Smooth muscle cell (in vitro differentiated cells): Measurements from ENCODE around the gene PPM1N. TPM values are rescaled to one million over a fixed set of nuclear protein-coding genes. Genes with fewer than 3 reads are reported as not detected.

Source experiments
- DNase-seq: peaks from one replicate; lab custom pipeline; 2025; ENCODE audit not compliant: unreplicated experiment; lab: John Stamatoyannopoulos, UW
- H2AFZ ChIP-seq: fragments of 200-600 bp; sonication (generic); 2 replicates; pipeline ENCODE4 v1.6.0; 2016; ENCODE audit warnings: antibody characterized with exemption, low read depth, mild to moderate bottlenecking
- H3F3A ChIP-seq: fragments of 200-600 bp; sonication (generic); 2 replicates; pipeline ENCODE4 v1.6.0; 2017; ENCODE audit warnings: antibody characterized with exemption, low read depth
- H3K27ac ChIP-seq: fragments of 200-600 bp; sonication (generic); 2 replicates; pipeline ENCODE4 v1.5.1; 2016; ENCODE audit warnings: low read depth, mild to moderate bottlenecking
- H3K27me3 ChIP-seq: fragments of 200-600 bp; sonication (generic); 2 replicates; pipeline ENCODE4 v1.6.1; 2016; ENCODE audit warnings: low read depth, mild to moderate bottlenecking
- H3K36me3 ChIP-seq: fragments of 200-600 bp; sonication (generic); 2 replicates; pipeline ENCODE4 v1.5.1; 2016; ENCODE audit warnings: low read depth
- H3K4me1 ChIP-seq: fragments of 200-600 bp; sonication (generic); 2 replicates; pipeline ENCODE4 v1.5.1; 2016; ENCODE audit warnings: low read depth
- H3K4me2 ChIP-seq: fragments of 200-600 bp; sonication (generic); 2 replicates; pipeline ENCODE4 v1.6.0; 2016; ENCODE audit warnings: mild to moderate bottlenecking
- H3K4me3 ChIP-seq: fragments of 200-600 bp; sonication (generic); 2 replicates; pipeline ENCODE4 v1.5.1; 2016; ENCODE audit warnings: mild to moderate bottlenecking
- H3K79me2 ChIP-seq: fragments of 200-600 bp; sonication (generic); 2 replicates; pipeline ENCODE4 v1.6.0; 2016; ENCODE audit warnings: low read depth, mild to moderate bottlenecking
- H3K9ac ChIP-seq: fragments of 200-600 bp; sonication (generic); 2 replicates; pipeline ENCODE4 v1.6.0; 2016; ENCODE audit warnings: low read depth
- H3K9me3 ChIP-seq: fragments of 200-600 bp; sonication (generic); replicated peaks from 2 replicates; pipeline ENCODE4 v1.5.1; 2016; ENCODE audit warnings: low read depth
- H4K20me1 ChIP-seq: fragments of 200-600 bp; sonication (generic); 2 replicates; pipeline ENCODE4 v1.6.0; 2016; ENCODE audit warnings: low read depth
- WGBS: methylation state at CpG from one replicate; pipeline ENCODE4 v1.1.7; 2016; ENCODE audit warnings: low lambda C conversion rate; 5-methylcytosine and 5-hydroxymethylcytosine counted together
- polyA plus RNA-seq: library from polyadenylated mRNA; unstranded; fragments of >200 nt; fragmentation: Nextera tagmentation; extraction: Ambion mirVana; gene quantifications from 2 replicates; pipeline ENCODE4 v1.2.1, GENCODE V29; 2016
- total RNA-seq: library from RNA; depleted of rRNA; stranded (reverse); fragments of >200 nt; gene quantifications from 2 replicates; pipeline ENCODE4 v1.2.3, GENCODE V29; 2014
- TF ChIP-seq, protein P1 (sequence below): fragments of 200-600 bp; sonication (generic); IDR thresholded peaks from 2 replicates; pipeline ENCODE4 v1.5.1; 2017; ENCODE audit warnings: borderline replicate concordance, mild to moderate bottlenecking, antibody characterized with exemption; ENCODE audit not compliant: insufficient read depth, poor library complexity, severe bottlenecking

The PPM1N gene
- total and polyA plus RNA-seq, 2 experiments from 2014 or later: 0.16 to 0.58 TPM

DNA sequence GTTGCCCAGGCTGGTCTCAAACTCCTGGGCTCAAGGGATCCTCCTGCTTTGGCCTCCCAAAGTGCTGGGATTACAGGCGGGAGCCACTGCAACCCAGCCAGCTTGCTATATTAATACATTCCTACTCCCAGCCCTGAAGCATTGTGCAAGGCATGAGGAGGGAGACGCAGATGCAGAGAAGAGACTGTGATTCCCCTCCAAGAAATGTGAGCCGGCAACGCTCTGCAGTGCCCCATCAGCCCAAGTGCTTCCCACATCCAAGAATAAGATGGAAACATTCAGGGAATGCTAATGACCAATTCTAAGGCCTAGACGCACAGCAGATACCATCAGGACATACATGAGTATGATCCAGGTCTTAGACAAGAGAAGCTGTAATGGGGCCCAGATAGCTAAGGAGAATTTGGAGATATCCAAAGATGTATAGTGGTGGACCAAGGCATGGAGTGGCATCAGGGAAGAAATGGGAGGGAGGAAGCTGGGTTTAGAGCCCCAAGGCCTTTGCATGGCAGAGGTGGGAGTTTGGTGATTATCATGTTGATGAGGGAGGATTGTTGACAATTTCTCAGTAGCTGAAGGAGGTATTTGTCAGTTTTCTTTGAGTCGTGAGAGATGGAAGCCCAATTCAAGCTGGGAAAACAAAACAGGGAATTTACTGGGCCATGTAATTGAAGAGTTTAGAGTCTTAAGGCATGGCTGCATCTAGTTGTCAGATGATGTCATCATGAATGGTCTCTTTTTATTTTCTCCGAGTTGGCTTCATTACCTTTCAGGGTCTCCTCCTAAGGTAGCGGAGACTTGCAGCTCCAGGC, 2.9 kb downstream of the PPM1N start:
- Histone ChIP-seq H3K9ac (no peak overlapping the region), H3K36me3 (no peaks in the 10 kb centered on the region), H3F3A (peaks cover 14% of the 10 kb centered on the region), H3K4me1 (peaks cover 11% of the 10 kb centered on the region), H3K27ac (no peak overlapping the region), H3K4me3 (no peak overlapping the region), H4K20me1 (peaks cover 1% of the 10 kb centered on the region), H3K79me2 (no peaks in the 10 kb centered on the region), H3K9me3 (no peaks in the 10 kb centered on the region), H2AFZ (no peak overlapping the region), H3K4me2 (no peak overlapping the region), H3K27me3 (peaks cover 27% of the 10 kb centered on the region)
- TF ChIP-seq, protein P1, sequence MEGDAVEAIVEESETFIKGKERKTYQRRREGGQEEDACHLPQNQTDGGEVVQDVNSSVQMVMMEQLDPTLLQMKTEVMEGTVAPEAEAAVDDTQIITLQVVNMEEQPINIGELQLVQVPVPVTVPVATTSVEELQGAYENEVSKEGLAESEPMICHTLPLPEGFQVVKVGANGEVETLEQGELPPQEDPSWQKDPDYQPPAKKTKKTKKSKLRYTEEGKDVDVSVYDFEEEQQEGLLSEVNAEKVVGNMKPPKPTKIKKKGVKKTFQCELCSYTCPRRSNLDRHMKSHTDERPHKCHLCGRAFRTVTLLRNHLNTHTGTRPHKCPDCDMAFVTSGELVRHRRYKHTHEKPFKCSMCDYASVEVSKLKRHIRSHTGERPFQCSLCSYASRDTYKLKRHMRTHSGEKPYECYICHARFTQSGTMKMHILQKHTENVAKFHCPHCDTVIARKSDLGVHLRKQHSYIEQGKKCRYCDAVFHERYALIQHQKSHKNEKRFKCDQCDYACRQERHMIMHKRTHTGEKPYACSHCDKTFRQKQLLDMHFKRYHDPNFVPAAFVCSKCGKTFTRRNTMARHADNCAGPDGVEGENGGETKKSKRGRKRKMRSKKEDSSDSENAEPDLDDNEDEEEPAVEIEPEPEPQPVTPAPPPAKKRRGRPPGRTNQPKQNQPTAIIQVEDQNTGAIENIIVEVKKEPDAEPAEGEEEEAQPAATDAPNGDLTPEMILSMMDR: no peak
- no peak for DNase-seq
- WGBS: 48% methylated on average over 8 of the region's 8 CpGs

DNA sequence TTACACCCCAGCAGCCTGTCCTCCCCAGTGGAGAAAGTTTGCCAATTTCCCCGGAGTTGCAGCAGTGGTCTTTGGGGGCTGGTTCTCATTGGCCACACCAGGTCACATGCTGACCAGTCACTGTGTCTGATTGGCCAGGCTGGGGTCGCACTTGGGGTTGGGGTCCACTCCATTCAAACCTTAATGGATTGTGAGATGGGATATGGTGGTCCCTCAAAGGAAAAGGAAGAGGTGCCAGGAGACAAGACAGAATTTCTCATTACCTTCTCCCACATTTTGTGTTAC, 3.4 kb downstream of the PPM1N start:
- peaks cover 27% of the 10 kb centered on the region for H3K27me3 ChIP-seq
- H3K27ac ChIP-seq: no peak overlapping the region
- no peaks in the 10 kb centered on the region for H3K79me2 ChIP-seq
- no peak overlapping the region for H3K4me3 ChIP-seq
- TF ChIP-seq, protein P1: no peak
- no peaks in the 10 kb centered on the region for H3K36me3 ChIP-seq
- H4K20me1 ChIP-seq: no peaks in the 10 kb centered on the region
- peaks cover 11% of the 10 kb centered on the region for H3K4me1 ChIP-seq
- no peaks in the 10 kb centered on the region for H3K9me3 ChIP-seq
- peaks cover 16% of the 10 kb centered on the region for H3F3A ChIP-seq
- no peak overlapping the region for H2AFZ ChIP-seq
- 69% methylated on average over 2 of the region's 2 CpGs for WGBS
- H3K4me2 ChIP-seq: no peak overlapping the region
- no peak for DNase-seq
- no peak overlapping the region for H3K9ac ChIP-seq

DNA sequence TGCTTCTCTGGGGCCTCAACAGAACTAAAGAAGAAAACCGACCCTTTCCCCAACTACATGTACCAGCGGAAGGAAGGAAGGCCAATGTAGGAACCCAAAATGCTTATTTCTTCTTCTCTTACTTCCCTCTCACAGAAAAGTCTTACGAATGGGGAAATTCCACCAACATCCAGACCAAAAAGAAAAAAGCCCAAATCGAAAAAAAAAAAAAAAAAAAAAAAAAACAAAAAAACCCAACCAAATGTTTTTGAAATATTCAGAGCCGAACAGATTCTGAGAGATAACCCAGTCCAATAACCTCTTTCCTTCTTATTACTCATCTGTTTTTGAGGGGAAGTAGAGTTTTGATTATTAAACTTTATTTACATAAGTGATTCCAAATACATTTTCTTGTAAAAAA, 3.9 kb downstream of the PPM1N start:
- Histone ChIP-seq H3K4me3 (no peak overlapping the region), H3K79me2 (no peaks in the 10 kb centered on the region), H3K27me3 (peaks cover 27% of the 10 kb centered on the region), H2AFZ (no peak overlapping the region), H4K20me1 (no peaks in the 10 kb centered on the region), H3K4me2 (no peak overlapping the region), H3K9ac (no peak overlapping the region), H3F3A (peaks cover 16% of the 10 kb centered on the region), H3K9me3 (no peaks in the 10 kb centered on the region), H3K4me1 (peaks cover 11% of the 10 kb centered on the region), H3K36me3 (no peaks in the 10 kb centered on the region), H3K27ac (no peak overlapping the region)
- DNase-seq: no peak
- WGBS: 79% methylated on average over 5 of the region's 5 CpGs
- TF ChIP-seq, protein P1: no peak

DNA sequence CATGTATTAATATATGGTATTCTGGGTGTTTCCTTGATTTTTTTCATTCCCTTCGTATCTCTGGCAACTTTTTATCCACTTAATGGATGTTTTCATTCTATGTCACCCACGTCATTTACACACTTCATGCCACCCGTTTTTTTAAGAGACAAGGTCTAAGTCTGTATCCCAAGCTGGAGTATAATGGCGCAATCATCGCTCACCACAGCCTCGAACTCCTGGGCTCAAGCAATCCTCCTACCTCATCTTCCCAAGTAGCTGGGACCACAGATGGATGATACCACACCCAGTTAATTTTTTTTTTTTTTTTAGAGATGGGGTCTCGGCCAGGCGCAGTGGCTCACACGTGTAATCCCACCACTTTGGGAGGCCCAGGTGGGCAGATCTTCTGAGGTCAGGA, 5.7 kb downstream of the PPM1N start:
- 97% methylated on average over 9 of the region's 9 CpGs for WGBS
- TF ChIP-seq, protein P1: no peak
- peaks cover 10% of the 10 kb centered on the region for H3K27me3 ChIP-seq
- DNase-seq: no peak
- H3K4me3 ChIP-seq: no peak overlapping the region
- H3K4me2 ChIP-seq: no peak overlapping the region
- peaks cover 4% of the 10 kb centered on the region for H3K4me1 ChIP-seq
- no peak overlapping the region for H3K9ac ChIP-seq
- H3K27ac ChIP-seq: no peak overlapping the region
- H3K9me3 ChIP-seq: no peaks in the 10 kb centered on the region
- no peaks in the 10 kb centered on the region for H3K36me3 ChIP-seq
- no peaks in the 10 kb centered on the region for H4K20me1 ChIP-seq
- no peak overlapping the region for H2AFZ ChIP-seq
- H3K79me2 ChIP-seq: peaks cover 17% of the 10 kb centered on the region
- H3F3A ChIP-seq: peaks cover 16% of the 10 kb centered on the region
